Right lobe of liver (tissue), 6 donors: ENCODE data around the gene RPP21. TPM values are rescaled to one million over a fixed set of nuclear protein-coding genes. Genes with fewer than 3 reads are reported as not detected.
"Not testable (repeated sequence)": the region's sequence is repeated elsewhere in the genome, so short reads cannot be mapped to it uniquely, and the experiment has no call there.

Source experiments
- ATAC-seq, 4 donors: fragments of 200-7000 bp; cut with Tn5 transposase; one replicate each; pipeline ENCODE4 v1.9.1; 2020; ENCODE audit warnings: mild to moderate bottlenecking in 4 of 4, moderate library complexity in 4 of 4
- DNase-seq, 3 donors: peaks; one replicate each; pipeline ENCODE4 v3.0.0-alpha.2; 2020
- H3K27ac ChIP-seq, 3 donors: fragments of 200-600 bp; one replicate each; pipeline ENCODE4 v1.8.0; 2022
- H3K27me3 ChIP-seq, 2 donors: fragments of 200-600 bp; one replicate each; pipeline ENCODE4 v1.8.0; 2022
- H3K36me3 ChIP-seq, 4 donors: fragments of 200-600 bp; sonication (generic) in 1 of 4; one replicate each; pipeline versions ENCODE4 v1.5.1 to v1.8.0; 2017 to 2022; ENCODE audit warnings: control low read depth in 1 of 4
- H3K4me1 ChIP-seq, 4 donors: fragments of 200-600 bp; sonication (generic) in 1 of 4; one replicate each; pipeline versions ENCODE4 v1.5.1 to v1.8.0; 2017 to 2022; ENCODE audit warnings: control low read depth in 1 of 4
- H3K4me3 ChIP-seq, 3 donors: fragments of 200-600 bp; one replicate each; pipeline ENCODE4 v1.8.0; 2022
- H3K9me3 ChIP-seq, 4 donors: fragments of 200-600 bp; sonication (generic) in 1 of 4; one replicate each; pipeline versions ENCODE4 v1.5.1 to v1.8.0; 2017 to 2022; ENCODE audit warnings: control low read depth in 1 of 4
- POLR2A ChIP-seq: fragments of 450-650 bp; IDR thresholded peaks from one replicate; pipeline ENCODE4 v1.6.1; 2017; ENCODE audit warnings: antibody characterized with exemption, mild to moderate bottlenecking
- WGBS: methylation state at CpG from one replicate; pipeline ENCODE4 v1.1.6; 2018; ENCODE audit warnings: low coverage, low lambda C conversion rate; ENCODE audit not compliant: insufficient coverage; ENCODE audit errors: missing lambda C conversion rate; 5-methylcytosine and 5-hydroxymethylcytosine counted together
- intact Hi-C, 2 donors: fragments of 100-400 bp; cut with DNase I; formaldehyde crosslinking; loops; one replicate each; pipeline versions ENCODE4 v1.11.2 to v1.14.1; 2022
- total RNA-seq, 6 experiments: library from RNA; depleted of rRNA in 2 of 6; stranded (reverse); fragments of >200 nt in 2 of 6; fragmentation: NEBNext Ultra II Directional in 3 of 6; extraction: Animal tissue kit (Norgen Biotek cat#: 25700) in 3 of 6; gene quantifications; one replicate each; pipeline versions ENCODE4 v1.1.0 to v1.2.4, GENCODE V29; 2016 to 2023
- TF ChIP-seq, protein P1 (sequence below), 4 donors: fragments of 200-600 bp in 3 of 4; fragments of 450-650 bp in 1 of 4; IDR thresholded peaks; one replicate each; pipeline versions ENCODE4 v1.5.1 to v1.8.0; 2016 to 2022; ENCODE audit warnings: antibody characterized with exemption in 4 of 4, mild to moderate bottlenecking in 2 of 4
- donor health status: DM: no; HTN: yes; CAD: no.
- donor health status: DM: no; HTN: no; CAD: no.
- donor health status: DM: no; HTN: no; CAD: no.
- donor health status: DM: no; HTN: yes; CAD: no.
- donor health status: DM: no; HTN: yes; CAD: no.

The RPP21 gene
- total RNA-seq, 6 experiments from 2014 or later = 13.8 to 49.5 (median 16.3) TPM

DNA sequence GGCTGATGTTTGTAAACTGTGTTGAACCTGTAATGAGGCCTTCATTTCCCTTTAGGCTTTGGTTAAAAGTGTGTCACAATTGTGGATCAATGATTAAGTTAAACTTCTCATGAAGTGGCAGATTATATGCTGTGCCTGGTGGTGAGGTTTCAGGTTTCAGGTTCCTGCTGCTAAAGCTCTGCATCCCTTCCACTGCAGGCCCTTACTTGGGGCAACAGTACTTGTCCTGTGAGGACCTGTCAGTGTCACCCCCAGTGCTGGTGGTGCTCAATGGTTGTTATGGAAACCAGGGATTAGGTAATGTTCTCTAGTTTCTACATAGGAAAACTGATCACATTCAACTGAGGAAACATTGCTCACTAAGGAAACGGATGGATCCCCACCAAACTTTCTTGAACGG is 18.5 kb downstream of the RPP21 start:
- Histone ChIP-seq H3K4me3 (no peak overlapping the region), H3K27ac (no peak overlapping the region), H3K9me3 (no peaks in the 10 kb centered on the region), H3K27me3 (peaks cover 0 to under 1% of the 10 kb centered on the region in 2 donors), H3K4me1 (no peaks in the 10 kb centered on the region), H3K36me3 (no peaks in the 10 kb centered on the region)
- DNase-seq = no peak
- TF ChIP-seq POLR2A = no peak
- intact Hi-C loops = no loop called here
- WGBS = 17% methylated on average over 1 of the region's 2 CpGs
- no peak for ATAC-seq

DNA sequence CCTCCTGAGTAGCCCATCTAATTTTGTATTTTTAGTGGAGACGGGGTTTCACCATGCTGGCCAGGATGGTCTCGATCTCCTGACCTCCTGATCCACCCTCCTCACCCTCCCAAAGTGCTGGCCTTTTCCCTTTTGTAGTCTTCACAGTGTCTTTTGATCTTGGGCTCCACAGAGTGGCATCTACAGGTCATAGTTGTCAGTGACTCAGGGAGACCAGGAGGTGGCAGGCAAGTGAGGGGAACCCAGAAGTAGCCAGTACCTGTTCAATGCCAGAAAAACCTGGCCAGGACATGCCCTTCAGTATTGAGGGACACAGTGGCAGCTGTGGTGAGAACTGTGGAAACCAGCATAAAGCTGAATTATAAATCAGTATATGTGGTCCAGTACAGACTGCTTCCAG is 19.6 kb downstream of the RPP21 start:
- intact Hi-C loops = no loop called here
- H3K27me3 ChIP-seq = no peaks in the 10 kb centered on the region

DNA sequence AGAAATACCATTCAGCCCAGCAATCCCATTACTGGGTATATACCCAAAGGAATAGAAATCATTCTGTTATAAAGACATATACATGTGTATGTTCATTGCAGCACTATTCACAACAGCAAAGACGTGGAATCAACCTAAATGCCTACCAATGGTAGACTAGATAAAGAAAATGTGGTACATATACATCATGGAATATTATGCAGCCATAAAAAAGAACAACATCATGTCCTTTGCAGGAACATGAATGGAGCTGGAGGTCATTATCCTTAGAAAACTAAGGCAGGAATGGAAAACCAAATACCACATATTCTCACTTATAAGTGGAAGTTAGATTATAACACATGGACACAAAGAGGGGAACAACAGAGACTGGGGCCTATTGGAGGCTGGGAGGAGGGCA is 24.3 kb downstream of the RPP21 start:
- H3K27me3 ChIP-seq, ATAC-seq, H3K4me1 ChIP-seq, H3K27ac ChIP-seq, intact Hi-C loops, H3K36me3 ChIP-seq, H3K4me3 ChIP-seq, H3K9me3 ChIP-seq, DNase-seq: not testable (repeated sequence)
- WGBS = 22% methylated on average over 1 of the region's 1 CpG

More for the DNA sequence above, 19.6 kb downstream of the RPP21 start:
- TF ChIP-seq, protein P1, sequence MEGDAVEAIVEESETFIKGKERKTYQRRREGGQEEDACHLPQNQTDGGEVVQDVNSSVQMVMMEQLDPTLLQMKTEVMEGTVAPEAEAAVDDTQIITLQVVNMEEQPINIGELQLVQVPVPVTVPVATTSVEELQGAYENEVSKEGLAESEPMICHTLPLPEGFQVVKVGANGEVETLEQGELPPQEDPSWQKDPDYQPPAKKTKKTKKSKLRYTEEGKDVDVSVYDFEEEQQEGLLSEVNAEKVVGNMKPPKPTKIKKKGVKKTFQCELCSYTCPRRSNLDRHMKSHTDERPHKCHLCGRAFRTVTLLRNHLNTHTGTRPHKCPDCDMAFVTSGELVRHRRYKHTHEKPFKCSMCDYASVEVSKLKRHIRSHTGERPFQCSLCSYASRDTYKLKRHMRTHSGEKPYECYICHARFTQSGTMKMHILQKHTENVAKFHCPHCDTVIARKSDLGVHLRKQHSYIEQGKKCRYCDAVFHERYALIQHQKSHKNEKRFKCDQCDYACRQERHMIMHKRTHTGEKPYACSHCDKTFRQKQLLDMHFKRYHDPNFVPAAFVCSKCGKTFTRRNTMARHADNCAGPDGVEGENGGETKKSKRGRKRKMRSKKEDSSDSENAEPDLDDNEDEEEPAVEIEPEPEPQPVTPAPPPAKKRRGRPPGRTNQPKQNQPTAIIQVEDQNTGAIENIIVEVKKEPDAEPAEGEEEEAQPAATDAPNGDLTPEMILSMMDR (IDR thresholded peaks at IDR 0.05) = peak in 2 of 4 donors; percentile 16 to 19
- TF ChIP-seq POLR2A = no peak
- ATAC-seq (peak in 3 of 4 donors; percentile 60 to 69 (median 65)), DNase-seq (no peak)
- no peaks in the 10 kb centered on the region for H3K4me1 ChIP-seq
- H3K36me3 ChIP-seq = no peaks in the 10 kb centered on the region
- no peak overlapping the region for H3K4me3 ChIP-seq
- H3K9me3 ChIP-seq = no peaks in the 10 kb centered on the region
- WGBS = 40% methylated on average over 1 of the region's 2 CpGs
- no peak overlapping the region for H3K27ac ChIP-seq

DNA sequence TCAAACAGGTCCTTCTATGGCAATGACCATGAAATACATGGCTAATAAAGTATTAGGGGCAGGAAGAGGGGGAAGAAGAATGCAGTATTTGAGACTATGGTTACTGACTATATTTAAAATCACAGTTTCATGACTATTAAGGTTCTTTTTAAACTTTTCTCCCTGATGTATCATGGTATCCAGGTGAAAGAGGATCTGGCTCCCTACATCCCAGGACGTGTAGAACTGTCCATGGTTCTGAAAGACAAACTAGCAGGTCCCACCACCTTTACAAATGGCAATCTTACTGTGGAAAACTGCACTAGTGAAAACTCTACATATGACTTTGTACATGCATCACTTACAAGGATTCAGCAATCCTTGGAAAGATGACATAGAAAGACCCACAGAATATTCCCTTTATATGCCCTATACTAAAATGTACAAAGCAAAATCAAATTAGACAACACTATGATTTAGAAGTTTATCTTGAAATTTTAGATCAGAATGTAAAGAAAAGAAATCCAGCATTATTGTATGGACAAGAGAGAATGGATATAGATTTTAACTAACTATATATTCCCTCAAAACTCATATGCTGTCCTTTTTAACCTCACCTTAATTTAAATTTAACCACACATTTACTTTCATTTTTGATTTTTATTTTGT is 33.5 kb downstream of the RPP21 start:
- Histone ChIP-seq H3K4me3 (no peak overlapping the region), H3K36me3 (no peaks in the 10 kb centered on the region), H3K27me3 (no peaks in the 10 kb centered on the region), H3K4me1 (no peaks in the 10 kb centered on the region), H3K27ac (no peak overlapping the region), H3K9me3 (no peaks in the 10 kb centered on the region)
- WGBS = 0% methylated on average over 1 of the region's 1 CpG
- intact Hi-C loops = no loop called here
- no peak for DNase-seq
- ATAC-seq = peak in 2 of 4 donors; percentile 35 to 55
- TF ChIP-seq, protein P1 (IDR thresholded peaks at IDR 0.05) = no peak
- no peak for TF ChIP-seq POLR2A

DNA sequence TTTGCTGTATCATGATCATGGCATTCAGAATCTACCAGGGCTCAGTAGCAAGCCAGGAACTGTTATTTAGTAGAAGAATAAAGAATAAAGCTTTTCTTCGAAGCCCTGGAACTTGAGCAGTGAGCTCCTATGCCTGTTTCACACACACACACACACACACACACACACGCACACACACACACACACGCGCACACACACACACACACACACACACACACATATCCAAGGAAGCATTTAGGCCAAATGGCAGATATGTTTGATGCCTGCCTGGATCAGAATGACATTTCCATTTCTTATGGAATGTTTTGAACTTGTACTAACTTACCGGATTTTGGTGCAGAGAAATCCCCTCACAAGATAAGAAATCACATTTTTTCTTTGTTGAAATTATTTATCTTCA is 35.5 kb downstream of the RPP21 start:
- Histone ChIP-seq H3K36me3 (no peaks in the 10 kb centered on the region), H3K27ac (no peak overlapping the region), H3K27me3 (no peaks in the 10 kb centered on the region), H3K4me3 (no peak overlapping the region), H3K4me1 (no peaks in the 10 kb centered on the region), H3K9me3 (no peaks in the 10 kb centered on the region)
- no peak for DNase-seq
- TF ChIP-seq, protein P1 (IDR thresholded peaks at IDR 0.05) = no peak
- no peak for TF ChIP-seq POLR2A
- ATAC-seq = no peak
- WGBS = 27% methylated on average over 4 of the region's 5 CpGs
- intact Hi-C loops = no loop called here
